Measurements from ENCODE around the gene SMARCA2.

Gene SMARCA2

GRCh38 chr9:2242831-2243330 is 227.7 kb downstream of the SMARCA2 start:
- peak overlapping the region in 1 of 2 donors; percentile 42 for H3K27ac ChIP-seq
- H3K4me3 ChIP-seq: peak overlapping the region; percentile 50 to 58
- intact Hi-C loops (cut with DNase I; ENCODE audit: low total_unique reads): loop anchor here (5.0 to 10.0 kb wide), 2 partner anchors 108 to 604 kb away; no protein-coding TSS in a partner anchor
- no peaks in the 10 kb centered on the region for H3K36me3 ChIP-seq
- peaks cover 0 to 5% (median 0%) of the 10 kb centered on the region in 3 donors for H3K9me3 ChIP-seq
- DNase-seq: no peak
- no peak for TF ChIP-seq CTCF (IDR thresholded peaks at IDR 0.05)
- peaks cover 0 to 20% (median 13%) of the 10 kb centered on the region in 4 donors for H3K4me1 ChIP-seq
- no peaks in the 10 kb centered on the region for H3K27me3 ChIP-seq
